Uterus (tissue), 2 donors: Measurements from ENCODE around the gene MAGI2.

Experiments
- POLR2A ChIP-seq, 2 donors: fragments of 450-650 bp; IDR thresholded peaks; one replicate each; pipeline ENCODE4 v1.6.1; 2016; ENCODE audit warnings: antibody characterized with exemption in 2 of 2, mild to moderate bottlenecking in 1 of 2, moderate library complexity in 1 of 2
- TF ChIP-seq, protein P1 (sequence below), 4 experiments: fragments of 200-600 bp in 2 of 4; fragments of 450-650 bp in 2 of 4; sonication (generic) in 2 of 4; IDR thresholded peaks; one replicate each; pipeline ENCODE4 v1.5.1; 2016 to 2019; ENCODE audit warnings: antibody characterized with exemption in 4 of 4, mild to moderate bottlenecking in 2 of 4, moderate library complexity in 1 of 4

DNA sequence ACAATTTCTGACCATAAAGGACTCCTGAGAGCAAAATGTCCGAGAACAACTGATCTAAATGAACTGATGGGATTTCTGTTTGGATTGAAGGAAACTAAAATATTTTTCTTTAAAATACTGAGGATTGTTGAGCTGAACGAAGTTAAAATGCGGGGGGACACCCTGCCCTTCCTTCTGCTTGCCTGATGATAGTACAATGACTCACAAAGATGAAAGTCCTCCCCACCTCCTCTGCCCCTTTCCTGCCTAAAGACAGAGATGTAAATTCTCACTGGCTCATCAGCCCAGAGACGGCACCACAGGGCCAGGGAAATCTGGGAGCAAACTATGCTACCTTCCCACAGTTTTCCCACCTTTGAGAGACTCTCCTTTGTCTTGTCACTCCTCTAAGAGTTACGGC lies 1474.2 kb downstream of the MAGI2 start:
- TF ChIP-seq, protein P1, sequence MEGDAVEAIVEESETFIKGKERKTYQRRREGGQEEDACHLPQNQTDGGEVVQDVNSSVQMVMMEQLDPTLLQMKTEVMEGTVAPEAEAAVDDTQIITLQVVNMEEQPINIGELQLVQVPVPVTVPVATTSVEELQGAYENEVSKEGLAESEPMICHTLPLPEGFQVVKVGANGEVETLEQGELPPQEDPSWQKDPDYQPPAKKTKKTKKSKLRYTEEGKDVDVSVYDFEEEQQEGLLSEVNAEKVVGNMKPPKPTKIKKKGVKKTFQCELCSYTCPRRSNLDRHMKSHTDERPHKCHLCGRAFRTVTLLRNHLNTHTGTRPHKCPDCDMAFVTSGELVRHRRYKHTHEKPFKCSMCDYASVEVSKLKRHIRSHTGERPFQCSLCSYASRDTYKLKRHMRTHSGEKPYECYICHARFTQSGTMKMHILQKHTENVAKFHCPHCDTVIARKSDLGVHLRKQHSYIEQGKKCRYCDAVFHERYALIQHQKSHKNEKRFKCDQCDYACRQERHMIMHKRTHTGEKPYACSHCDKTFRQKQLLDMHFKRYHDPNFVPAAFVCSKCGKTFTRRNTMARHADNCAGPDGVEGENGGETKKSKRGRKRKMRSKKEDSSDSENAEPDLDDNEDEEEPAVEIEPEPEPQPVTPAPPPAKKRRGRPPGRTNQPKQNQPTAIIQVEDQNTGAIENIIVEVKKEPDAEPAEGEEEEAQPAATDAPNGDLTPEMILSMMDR (IDR thresholded peaks at IDR 0.05), result no peak
- TF ChIP-seq POLR2A (IDR thresholded peaks at IDR 0.05), result no peak
